Measurements from ENCODE around the gene FTO. TPM values are rescaled to one million over a fixed set of nuclear protein-coding genes. Genes with fewer than 3 reads are reported as not detected.

FTO gene
- total and polyA plus RNA-seq, 2 of the 13 experiments (the other 11 are each of a cell fraction or from before 2014, with no cell fraction given), result 41.6 to 55.8 TPM

DNA sequence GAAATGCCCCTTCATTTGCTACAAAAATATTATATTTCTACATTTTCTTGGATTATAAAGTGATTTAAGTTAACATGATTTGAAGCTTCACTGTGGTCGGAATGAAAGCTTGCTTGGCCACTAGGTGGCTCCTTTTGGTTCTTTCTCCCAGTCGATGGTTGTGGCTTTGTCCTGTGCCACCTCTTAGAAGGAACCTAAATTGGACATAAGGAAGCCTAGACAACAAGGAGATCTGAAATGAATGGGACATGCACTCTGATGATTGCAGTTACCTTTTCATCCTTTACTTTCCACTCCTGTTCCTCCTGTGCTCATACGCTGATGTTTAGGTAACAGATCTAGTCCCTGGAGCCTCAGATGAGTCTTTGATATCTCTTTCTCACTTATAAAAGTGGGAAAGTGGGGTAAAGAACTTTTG lies 39.2 kb downstream of the FTO start (continued):
- TF ChIP-seq, protein P1, sequence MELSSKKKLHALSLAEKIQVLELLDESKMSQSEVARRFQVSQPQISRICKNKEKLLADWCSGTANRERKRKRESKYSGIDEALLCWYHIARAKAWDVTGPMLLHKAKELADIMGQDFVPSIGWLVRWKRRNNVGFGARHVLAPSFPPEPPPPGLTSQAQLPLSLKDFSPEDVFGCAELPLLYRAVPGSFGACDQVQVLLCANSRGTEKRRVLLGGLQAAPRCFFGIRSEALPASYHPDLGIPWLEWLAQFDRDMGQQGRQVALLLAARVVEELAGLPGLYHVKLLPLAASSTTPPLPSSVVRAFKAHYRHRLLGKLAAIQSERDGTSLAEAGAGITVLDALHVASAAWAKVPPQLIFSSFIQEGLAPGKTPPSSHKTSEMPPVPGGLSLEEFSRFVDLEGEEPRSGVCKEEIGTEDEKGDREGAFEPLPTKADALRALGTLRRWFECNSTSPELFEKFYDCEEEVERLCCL (CRISPR knock-in tag; IDR thresholded peaks at IDR 0.05; ENCODE audit: borderline replicate concordance), result no peak
- TF ChIP-seq ZNF329 (CRISPR knock-in tag; IDR thresholded peaks at IDR 0.05; ENCODE audit: low read depth), result no peak
- no peak for TF ChIP-seq ZNF232 (CRISPR knock-in tag; IDR thresholded peaks at IDR 0.05; ENCODE audit: borderline replicate concordance)
- TF ChIP-seq ZFP37 (CRISPR knock-in tag; IDR thresholded peaks at IDR 0.05; ENCODE audit: borderline replicate concordance), result no peak
- TF ChIP-seq KDM6A (CRISPR knock-in tag; IDR thresholded peaks at IDR 0.05; ENCODE audit: low read depth), result no peak
- TF ChIP-seq MTERF4 (CRISPR knock-in tag; IDR thresholded peaks at IDR 0.05), result no peak
- TF ChIP-seq GABPB1 (CRISPR knock-in tag; IDR thresholded peaks at IDR 0.05), result no peak
- no peak for TF ChIP-seq GATAD1 (CRISPR knock-in tag; IDR thresholded peaks at IDR 0.05)
- TF ChIP-seq IRF2 (CRISPR knock-in tag; IDR thresholded peaks at IDR 0.05), result 0 out of 2 replicates have a peak, but pooled peaks have one; percentile 26
- TF ChIP-seq TCF7 (IDR thresholded peaks at IDR 0.05; ENCODE audit: low read depth), result no peak
- TF ChIP-seq THAP11 (CRISPR knock-in tag; IDR thresholded peaks at IDR 0.05), result 0 out of 2 replicates have a peak, but pooled peaks have one; percentile 13
- TF ChIP-seq ZNF556 (CRISPR knock-in tag; IDR thresholded peaks at IDR 0.05; ENCODE audit: borderline replicate concordance), result no peak
- TF ChIP-seq POGZ (CRISPR knock-in tag; IDR thresholded peaks at IDR 0.05), result no peak
- TF ChIP-seq ZMYM4 (CRISPR knock-in tag; IDR thresholded peaks at IDR 0.05), result no peak; the same call in 1 of the 2 replicates
- TF ChIP-seq ZNF816 (CRISPR knock-in tag; IDR thresholded peaks at IDR 0.05; ENCODE audit: borderline replicate concordance), result no peak
- TF ChIP-seq ZNF124 (CRISPR knock-in tag; IDR thresholded peaks at IDR 0.05), result no peak
- TF ChIP-seq GATAD2A (CRISPR knock-in tag; IDR thresholded peaks at IDR 0.05), result 0 out of 2 replicates have a peak, but pooled peaks have one; percentile 21
- TF ChIP-seq ELF3 (CRISPR knock-in tag; IDR thresholded peaks at IDR 0.05), result peak; percentile 15; the same call in 1 of the 2 replicates
- TF ChIP-seq, protein P2, sequence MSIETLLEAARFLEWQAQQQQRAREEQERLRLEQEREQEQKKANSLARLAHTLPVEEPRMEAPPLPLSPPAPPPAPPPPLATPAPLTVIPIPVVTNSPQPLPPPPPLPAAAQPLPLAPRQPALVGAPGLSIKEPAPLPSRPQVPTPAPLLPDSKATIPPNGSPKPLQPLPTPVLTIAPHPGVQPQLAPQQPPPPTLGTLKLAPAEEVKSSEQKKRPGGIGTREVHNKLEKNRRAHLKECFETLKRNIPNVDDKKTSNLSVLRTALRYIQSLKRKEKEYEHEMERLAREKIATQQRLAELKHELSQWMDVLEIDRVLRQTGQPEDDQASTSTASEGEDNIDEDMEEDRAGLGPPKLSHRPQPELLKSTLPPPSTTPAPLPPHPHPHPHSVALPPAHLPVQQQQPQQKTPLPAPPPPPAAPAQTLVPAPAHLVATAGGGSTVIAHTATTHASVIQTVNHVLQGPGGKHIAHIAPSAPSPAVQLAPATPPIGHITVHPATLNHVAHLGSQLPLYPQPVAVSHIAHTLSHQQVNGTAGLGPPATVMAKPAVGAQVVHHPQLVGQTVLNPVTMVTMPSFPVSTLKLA (IDR thresholded peaks at IDR 0.05), result no peak
- TF ChIP-seq NCOA2 (CRISPR knock-in tag; IDR thresholded peaks at IDR 0.05), result peak; percentile 46; the same call in 1 of the 2 replicates
- TF ChIP-seq HDAC2 (CRISPR knock-in tag; IDR thresholded peaks at IDR 0.05), result no peak
- no peak for TF ChIP-seq CEBPB (IDR thresholded peaks at IDR 0.05; ENCODE audit: borderline replicate concordance, low read depth, low read length)
- TF ChIP-seq, protein P3, sequence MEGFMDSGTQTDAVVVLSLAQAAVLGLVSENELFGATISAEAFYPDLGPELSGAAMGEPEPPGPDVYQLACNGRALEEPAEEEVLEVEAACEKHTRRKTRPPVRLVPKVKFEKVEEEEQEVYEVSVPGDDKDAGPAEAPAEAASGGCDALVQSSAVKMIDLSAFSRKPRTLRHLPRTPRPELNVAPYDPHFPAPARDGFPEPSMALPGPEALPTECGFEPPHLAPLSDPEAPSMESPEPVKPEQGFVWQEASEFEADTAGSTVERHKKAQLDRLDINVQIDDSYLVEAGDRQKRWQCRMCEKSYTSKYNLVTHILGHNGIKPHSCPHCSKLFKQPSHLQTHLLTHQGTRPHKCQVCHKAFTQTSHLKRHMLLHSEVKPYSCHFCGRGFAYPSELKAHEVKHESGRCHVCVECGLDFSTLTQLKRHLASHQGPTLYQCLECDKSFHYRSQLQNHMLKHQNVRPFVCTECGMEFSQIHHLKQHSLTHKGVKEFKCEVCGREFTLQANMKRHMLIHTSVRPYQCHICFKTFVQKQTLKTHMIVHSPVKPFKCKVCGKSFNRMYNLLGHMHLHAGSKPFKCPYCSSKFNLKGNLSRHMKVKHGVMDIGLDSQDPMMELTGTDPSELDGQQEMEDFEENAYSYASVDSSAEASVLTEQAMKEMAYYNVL (CRISPR knock-in tag; IDR thresholded peaks at IDR 0.05; ENCODE audit: borderline replicate concordance), result no peak
- no peak for TF ChIP-seq CBX1 (IDR thresholded peaks at IDR 0.05; ENCODE audit: low read depth)
- TF ChIP-seq ZFP36 (IDR thresholded peaks at IDR 0.05; ENCODE audit: borderline replicate concordance, low read depth, low read length, partially characterized antibody), result peak; percentile 85
- 0 out of 2 replicates have a peak, but pooled peaks have one; percentile 21 for TF ChIP-seq PPARG (CRISPR knock-in tag; conservative IDR thresholded peaks at IDR 0.05)
- TF ChIP-seq ZNF296 (CRISPR knock-in tag; conservative IDR thresholded peaks at IDR 0.05), result no peak
- no peak for TF ChIP-seq ARHGAP35 (CRISPR knock-in tag; IDR thresholded peaks at IDR 0.05; ENCODE audit: borderline replicate concordance)
